ENCODE results near the gene MMP14.

Gene MMP14

DNA sequence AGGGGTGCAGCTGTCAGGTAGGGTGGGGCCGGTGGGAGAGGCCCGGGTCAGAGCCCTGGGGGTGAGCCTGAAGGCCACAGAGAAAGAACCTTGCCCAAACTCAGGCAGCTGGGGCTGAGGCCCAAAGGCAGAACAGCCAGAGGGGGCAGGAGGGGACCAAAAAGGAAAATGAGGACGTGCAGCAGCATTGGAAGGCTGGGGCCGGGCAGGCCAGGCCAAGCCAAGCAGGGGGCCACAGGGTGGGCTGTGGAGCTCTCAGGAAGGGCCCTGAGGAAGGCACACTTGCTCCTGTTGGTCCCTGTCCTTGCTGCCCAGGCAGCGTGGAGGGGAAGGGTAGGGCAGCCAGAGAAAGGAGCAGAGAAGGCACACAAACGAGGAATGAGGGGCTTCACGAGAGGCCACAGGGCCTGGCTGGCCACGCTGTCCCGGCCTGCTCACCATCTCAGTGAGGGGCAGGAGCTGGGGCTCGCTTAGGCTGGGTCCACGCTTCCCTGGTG, 10.5 kb downstream of the MMP14 start:
- TF ChIP-seq, protein P1, sequence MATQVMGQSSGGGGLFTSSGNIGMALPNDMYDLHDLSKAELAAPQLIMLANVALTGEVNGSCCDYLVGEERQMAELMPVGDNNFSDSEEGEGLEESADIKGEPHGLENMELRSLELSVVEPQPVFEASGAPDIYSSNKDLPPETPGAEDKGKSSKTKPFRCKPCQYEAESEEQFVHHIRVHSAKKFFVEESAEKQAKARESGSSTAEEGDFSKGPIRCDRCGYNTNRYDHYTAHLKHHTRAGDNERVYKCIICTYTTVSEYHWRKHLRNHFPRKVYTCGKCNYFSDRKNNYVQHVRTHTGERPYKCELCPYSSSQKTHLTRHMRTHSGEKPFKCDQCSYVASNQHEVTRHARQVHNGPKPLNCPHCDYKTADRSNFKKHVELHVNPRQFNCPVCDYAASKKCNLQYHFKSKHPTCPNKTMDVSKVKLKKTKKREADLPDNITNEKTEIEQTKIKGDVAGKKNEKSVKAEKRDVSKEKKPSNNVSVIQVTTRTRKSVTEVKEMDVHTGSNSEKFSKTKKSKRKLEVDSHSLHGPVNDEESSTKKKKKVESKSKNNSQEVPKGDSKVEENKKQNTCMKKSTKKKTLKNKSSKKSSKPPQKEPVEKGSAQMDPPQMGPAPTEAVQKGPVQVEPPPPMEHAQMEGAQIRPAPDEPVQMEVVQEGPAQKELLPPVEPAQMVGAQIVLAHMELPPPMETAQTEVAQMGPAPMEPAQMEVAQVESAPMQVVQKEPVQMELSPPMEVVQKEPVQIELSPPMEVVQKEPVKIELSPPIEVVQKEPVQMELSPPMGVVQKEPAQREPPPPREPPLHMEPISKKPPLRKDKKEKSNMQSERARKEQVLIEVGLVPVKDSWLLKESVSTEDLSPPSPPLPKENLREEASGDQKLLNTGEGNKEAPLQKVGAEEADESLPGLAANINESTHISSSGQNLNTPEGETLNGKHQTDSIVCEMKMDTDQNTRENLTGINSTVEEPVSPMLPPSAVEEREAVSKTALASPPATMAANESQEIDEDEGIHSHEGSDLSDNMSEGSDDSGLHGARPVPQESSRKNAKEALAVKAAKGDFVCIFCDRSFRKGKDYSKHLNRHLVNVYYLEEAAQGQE (IDR thresholded peaks at IDR 0.05; ENCODE audit: insufficient read depth in 1 of 2, low read depth in 2 of 2, low read length in 2 of 2) = no peak
- TF ChIP-seq TAF1 (IDR thresholded peaks at IDR 0.05; ENCODE audit: borderline replicate concordance, insufficient read depth, low read length) (no peak), FOXP2 (optimal IDR thresholded peaks at IDR 0.05; ENCODE audit: borderline replicate concordance, extremely low read depth, extremely low read length, insufficient read depth) (no peak), SIN3A (IDR thresholded peaks at IDR 0.05; ENCODE audit: borderline replicate concordance, insufficient read depth, low read length) (no peak), POLR2AphosphoS5 (IDR thresholded peaks at IDR 0.05; ENCODE audit: low read depth, low read length) (no peak)

DNA sequence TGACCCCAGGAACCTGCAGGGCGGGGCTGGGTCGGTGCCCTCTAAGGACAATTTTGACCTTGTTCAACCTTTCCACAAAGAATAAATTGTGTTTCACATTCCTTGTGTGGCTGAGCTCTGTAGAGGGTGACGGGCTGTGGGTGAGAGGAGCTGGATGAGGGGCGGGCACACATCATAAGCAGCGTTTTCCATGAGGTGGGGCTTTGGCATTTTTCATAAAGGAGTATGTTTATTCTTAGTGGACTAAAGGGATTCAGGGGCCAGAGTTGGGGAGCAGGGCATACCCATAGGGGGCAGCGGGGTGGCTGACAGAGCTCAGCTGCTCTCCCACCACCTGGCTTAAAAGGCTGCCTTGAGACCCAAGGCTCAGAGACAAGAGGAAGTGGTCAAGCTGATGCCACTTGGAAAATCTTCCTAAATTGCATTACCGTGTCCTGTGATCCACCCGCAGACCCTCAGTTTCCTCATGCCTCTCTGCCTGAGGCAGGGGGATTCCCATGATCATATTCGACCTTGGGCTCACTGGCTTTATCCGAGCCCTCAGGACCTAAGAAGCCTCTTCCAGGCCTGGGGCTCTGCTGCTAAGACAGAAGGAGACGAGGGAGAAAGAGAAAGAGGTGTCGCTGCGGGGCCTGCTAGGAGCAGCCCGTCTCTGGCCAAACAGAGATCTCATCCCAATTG, 11.4 kb downstream of the MMP14 start:
- TF ChIP-seq POLR2AphosphoS5 (IDR thresholded peaks at IDR 0.05; ENCODE audit: low read depth, low read length) (no peak), TAF1 (IDR thresholded peaks at IDR 0.05; ENCODE audit: borderline replicate concordance, insufficient read depth, low read length) (no peak), SIN3A (IDR thresholded peaks at IDR 0.05; ENCODE audit: borderline replicate concordance, insufficient read depth, low read length) (no peak), FOXP2 (optimal IDR thresholded peaks at IDR 0.05; ENCODE audit: borderline replicate concordance, extremely low read depth, extremely low read length, insufficient read depth) (no peak)
- TF ChIP-seq, protein P1 (IDR thresholded peaks at IDR 0.05; ENCODE audit: insufficient read depth in 1 of 2, low read depth in 2 of 2, low read length in 2 of 2) = no peak

DNA sequence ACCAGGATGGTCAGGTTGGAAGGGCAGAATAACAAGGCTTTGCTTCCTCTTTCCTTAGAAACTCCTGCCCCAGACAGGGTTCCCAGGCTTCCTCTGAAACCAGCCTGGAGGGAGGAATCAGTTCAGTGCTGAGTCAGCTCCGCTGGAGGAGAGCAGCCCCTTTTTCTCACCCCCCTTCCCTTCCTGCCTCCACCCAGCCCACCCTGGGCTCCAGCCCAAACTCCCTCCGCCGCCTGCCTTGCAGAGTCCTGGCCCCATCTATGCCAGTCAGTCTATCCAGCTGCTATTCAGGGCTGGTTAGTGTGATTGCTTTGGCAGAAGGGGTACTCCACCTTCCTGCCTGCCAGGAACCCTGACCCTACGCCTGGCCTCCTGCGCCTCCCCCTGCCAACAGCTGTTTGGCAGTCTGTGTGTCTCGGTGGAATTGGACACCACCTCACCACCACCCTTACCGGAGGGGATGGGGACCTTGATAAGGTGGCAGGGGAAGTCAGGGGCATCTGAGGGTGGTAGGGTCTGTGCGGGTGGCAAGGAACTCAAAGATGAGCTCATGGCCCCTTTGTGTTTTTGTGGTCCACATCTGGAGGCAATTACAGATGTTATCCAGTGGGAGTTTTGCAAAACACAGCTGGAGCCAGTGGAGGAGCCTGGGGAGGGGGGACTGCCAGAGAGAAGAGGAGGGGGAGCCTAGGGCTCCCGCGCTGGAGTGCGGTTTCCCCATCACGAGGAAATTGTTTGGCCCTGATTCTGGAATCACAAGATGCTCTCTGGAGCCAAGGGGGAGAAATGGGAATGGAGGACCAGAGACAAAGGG, 12.2 kb downstream of the MMP14 start:
- no peak for TF ChIP-seq SIN3A (IDR thresholded peaks at IDR 0.05; ENCODE audit: borderline replicate concordance, insufficient read depth, low read length)
- no peak for TF ChIP-seq TAF1 (IDR thresholded peaks at IDR 0.05; ENCODE audit: borderline replicate concordance, insufficient read depth, low read length)
- TF ChIP-seq POLR2AphosphoS5 (IDR thresholded peaks at IDR 0.05; ENCODE audit: low read depth, low read length) = no peak
- TF ChIP-seq, protein P1 (IDR thresholded peaks at IDR 0.05; ENCODE audit: insufficient read depth in 1 of 2, low read depth in 2 of 2, low read length in 2 of 2) = no peak
- TF ChIP-seq FOXP2 (optimal IDR thresholded peaks at IDR 0.05; ENCODE audit: borderline replicate concordance, extremely low read depth, extremely low read length, insufficient read depth) = no peak

DNA sequence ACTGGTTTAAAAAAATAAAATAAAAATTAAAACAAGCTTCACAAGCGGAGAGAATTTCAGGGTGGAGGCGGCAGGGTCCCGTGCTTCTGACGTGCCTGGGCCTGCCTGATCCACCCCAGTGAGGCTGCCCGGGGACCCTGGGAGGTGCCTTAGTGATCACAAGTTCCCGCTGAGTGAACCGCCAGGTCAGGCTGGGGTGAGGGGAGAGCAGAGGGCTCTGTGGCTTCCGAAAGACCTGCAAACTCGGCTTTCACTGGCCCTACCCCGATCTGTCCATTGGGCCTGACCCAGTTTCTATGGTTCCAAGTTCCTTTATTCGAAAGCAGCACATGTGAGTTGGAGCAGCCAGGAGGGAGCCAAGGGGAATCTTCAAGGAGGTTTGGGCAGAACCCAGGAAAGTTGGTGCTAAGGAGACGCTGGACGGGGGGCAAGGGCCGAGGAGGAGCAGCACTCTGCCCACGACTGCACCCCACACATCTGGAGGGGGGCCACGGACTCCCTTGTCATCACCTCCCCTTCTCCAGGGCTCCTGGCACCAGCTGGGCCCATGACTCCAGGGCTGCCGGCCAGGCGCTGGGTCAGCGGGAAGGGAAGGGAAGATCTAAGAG, 12.9 kb downstream of the MMP14 start:
- TF ChIP-seq TAF1 (IDR thresholded peaks at IDR 0.05; ENCODE audit: borderline replicate concordance, insufficient read depth, low read length) = no peak
- no peak for TF ChIP-seq POLR2AphosphoS5 (IDR thresholded peaks at IDR 0.05; ENCODE audit: low read depth, low read length)
- TF ChIP-seq FOXP2 (optimal IDR thresholded peaks at IDR 0.05; ENCODE audit: borderline replicate concordance, extremely low read depth, extremely low read length, insufficient read depth) = no peak
- TF ChIP-seq SIN3A (IDR thresholded peaks at IDR 0.05; ENCODE audit: borderline replicate concordance, insufficient read depth, low read length) = no peak
- TF ChIP-seq, protein P1 (IDR thresholded peaks at IDR 0.05; ENCODE audit: insufficient read depth in 1 of 2, low read depth in 2 of 2, low read length in 2 of 2) = no peak

Data from PFSK-1 (cell line).